Activated T-cell treated with anti-CD3 and anti-CD28 coated beads, Interleukin-2, amount 50 U/mL, for 1 hour (primary cell): Measurements from ENCODE around the gene AFM.
"Not testable (repeated sequence)": the region's sequence is repeated elsewhere in the genome, so short reads cannot be mapped to it uniquely, and the experiment has no call there.

ENCODE experiments used
- DNase-seq: peaks from one replicate; pipeline ENCODE4 v3.0.0-alpha.2; 2020

Gene AFM

GRCh38 chr4:73507541-73507940 lies 26.0 kb downstream of the AFM start:
- DNase-seq: no peak

GRCh38 chr4:73508651-73509050 lies 27.1 kb downstream of the AFM start:
- no peak for DNase-seq

GRCh38 chr4:73518340-73518739 lies 36.8 kb downstream of the AFM start:
- DNase-seq: no peak

GRCh38 chr4:73520821-73521220 lies 39.3 kb downstream of the AFM start:
- DNase-seq: no peak

GRCh38 chr4:73523126-73523525 lies 41.6 kb downstream of the AFM start:
- DNase-seq: no peak

- no peak for DNase-seq
Observed at GRCh38 chr4:73525611-73526010, 44.1 kb downstream of the AFM start.

GRCh38 chr4:73527196-73527595 lies 45.7 kb downstream of the AFM start:
- DNase-seq: no peak

- no peak for DNase-seq
Observed at GRCh38 chr4:73528171-73528570, 46.6 kb downstream of the AFM start.

- no peak for DNase-seq
Observed at GRCh38 chr4:73533515-73534422, 52.2 kb downstream of the AFM start.

GRCh38 chr4:73538162-73538561 lies 56.6 kb downstream of the AFM start:
- DNase-seq: no peak

- DNase-seq: no peak
Observed at GRCh38 chr4:73539386-73539785, 57.8 kb downstream of the AFM start.

GRCh38 chr4:73540826-73541225 lies 59.3 kb downstream of the AFM start:
- DNase-seq: no peak

GRCh38 chr4:73541251-73541650 lies 59.7 kb downstream of the AFM start:
- DNase-seq: no peak

GRCh38 chr4:73544620-73545019 lies 63.1 kb downstream of the AFM start:
- DNase-seq: no peak

- DNase-seq: not testable (repeated sequence)
Observed at GRCh38 chr4:73550865-73551264, 69.3 kb downstream of the AFM start.
